Effector memory CD4-positive, alpha-beta T cell (primary cell): ENCODE data around the gene SYT8.
"Not testable (repeated sequence)": the region's sequence is repeated elsewhere in the genome, so short reads cannot be mapped to it uniquely, and the experiment has no call there.

Experiments
- DNase-seq, 3 donors: peaks; one replicate each; pipeline ENCODE4 v3.0.0-alpha.2; 2020
- H3K27ac ChIP-seq: 2 replicates; pipeline ENCODE4 v1.7.0; 2013; ENCODE audit warnings: mild to moderate bottlenecking, low read length, moderate library complexity; ENCODE audit not compliant: insufficient read depth, poor library complexity, severe bottlenecking
- H3K27me3 ChIP-seq: replicated peaks from 2 replicates; pipeline ENCODE4 v1.7.0; 2013; ENCODE audit warnings: mild to moderate bottlenecking, low read length; ENCODE audit not compliant: insufficient read depth, control insufficient read depth, poor library complexity, severe bottlenecking
- H3K36me3 ChIP-seq: 2 replicates; pipeline ENCODE4 v1.7.0; 2013; ENCODE audit warnings: mild to moderate bottlenecking, low read length, moderate library complexity; ENCODE audit not compliant: control insufficient read depth, insufficient read depth
- H3K4me1 ChIP-seq: 2 replicates; pipeline ENCODE4 v1.7.0; 2013; ENCODE audit warnings: low read length, mild to moderate bottlenecking; ENCODE audit not compliant: control insufficient read depth, insufficient read depth, poor library complexity, severe bottlenecking
- H3K4me3 ChIP-seq: 2 replicates; pipeline ENCODE4 v1.7.0; 2013; ENCODE audit warnings: low read length, low read depth, mild to moderate bottlenecking; ENCODE audit not compliant: insufficient read depth, poor library complexity, severe bottlenecking
- H3K9me3 ChIP-seq: 2 replicates; pipeline ENCODE4 v1.7.0; 2013; ENCODE audit warnings: mild to moderate bottlenecking, low read length, moderate library complexity; ENCODE audit not compliant: control insufficient read depth

SYT8 gene

DNA sequence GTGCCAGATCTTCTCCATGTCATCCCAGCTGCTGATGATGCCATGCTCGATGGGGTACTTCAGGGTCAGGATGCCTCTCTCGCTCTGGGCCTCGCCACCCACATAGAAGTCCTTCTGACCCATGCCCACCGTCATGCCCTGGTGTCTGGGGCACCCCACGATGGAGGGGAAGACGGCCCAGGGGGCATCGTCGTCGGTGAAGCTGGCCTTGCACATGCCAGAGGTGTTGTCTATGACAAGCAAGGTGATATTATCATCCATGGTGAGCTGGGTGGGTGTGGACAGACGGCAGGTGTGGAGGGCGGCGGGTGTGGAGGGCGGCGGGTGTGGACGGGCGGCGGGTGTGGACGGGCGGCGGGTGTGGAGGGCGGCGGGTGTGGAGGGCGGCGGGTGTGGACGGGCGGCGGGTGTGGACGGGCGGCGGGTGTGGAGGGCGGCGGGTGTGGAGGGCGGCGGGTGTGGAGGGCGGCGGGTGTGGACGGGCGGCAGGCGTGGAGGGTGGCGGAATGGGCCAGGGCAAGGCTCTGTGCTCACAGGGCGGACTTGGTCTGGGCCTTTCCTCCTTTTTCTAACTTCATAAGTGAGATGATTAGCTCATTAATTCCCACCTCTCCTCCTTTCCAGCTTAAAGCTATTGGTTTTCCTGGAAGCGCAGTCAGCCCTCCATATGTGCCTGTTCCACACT lies 30.8 kb upstream of the SYT8 start:
- H3K4me1 ChIP-seq, H3K27ac ChIP-seq, H3K9me3 ChIP-seq, DNase-seq, H3K27me3 ChIP-seq, H3K36me3 ChIP-seq, H3K4me3 ChIP-seq: not testable (repeated sequence)

GRCh38 chr11:1805525-1805924 lies 29.3 kb upstream of the SYT8 start:
- no peak for DNase-seq
- no peaks in the 10 kb centered on the region for H3K27me3 ChIP-seq
- H3K9me3 ChIP-seq = no peaks in the 10 kb centered on the region
- no peak overlapping the region for H3K27ac ChIP-seq
- no peak overlapping the region for H3K4me3 ChIP-seq
- H3K36me3 ChIP-seq = no peaks in the 10 kb centered on the region
- no peaks in the 10 kb centered on the region for H3K4me1 ChIP-seq

DNA sequence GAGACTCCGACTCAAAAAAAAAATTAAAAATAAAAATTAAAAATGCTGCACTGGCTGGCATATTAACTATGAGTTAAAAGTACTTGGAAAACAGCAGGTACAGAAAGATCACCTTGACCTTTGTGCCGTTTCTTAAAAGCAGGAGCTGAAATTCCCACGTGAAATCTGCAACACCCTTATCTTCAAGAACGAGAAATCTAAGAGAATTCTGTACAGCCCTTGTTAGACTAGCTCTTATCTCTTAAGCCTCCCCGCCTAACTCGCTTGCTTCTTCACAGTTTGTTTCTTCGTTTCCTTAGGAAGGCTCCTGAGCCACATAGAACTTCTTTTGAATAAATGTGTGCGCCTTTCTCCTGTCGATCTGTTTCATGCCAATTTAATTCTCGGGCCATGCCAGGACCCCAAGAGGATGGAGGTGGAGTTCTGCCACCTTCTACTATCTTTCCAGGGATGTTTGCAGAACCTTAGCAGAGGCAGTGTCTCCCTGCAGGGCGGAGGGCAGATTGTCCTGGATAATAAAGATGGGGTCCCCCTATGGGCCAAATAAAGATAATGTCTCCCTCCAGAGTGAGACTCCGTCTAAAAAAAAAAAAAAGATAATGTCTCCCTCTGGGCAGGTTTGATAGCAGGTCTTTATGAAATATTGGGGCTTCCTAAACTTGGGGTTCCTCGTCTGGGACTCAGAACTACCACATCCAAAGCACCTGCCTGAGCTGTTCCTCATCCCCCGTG lies 27.4 kb upstream of the SYT8 start:
- no peak overlapping the region for H3K4me3 ChIP-seq
- H3K27me3 ChIP-seq = no peaks in the 10 kb centered on the region
- no peak overlapping the region for H3K27ac ChIP-seq
- H3K4me1 ChIP-seq = no peaks in the 10 kb centered on the region
- H3K36me3 ChIP-seq = no peaks in the 10 kb centered on the region
- no peak for DNase-seq
- H3K9me3 ChIP-seq = no peaks in the 10 kb centered on the region

GRCh38 chr11:1810761-1811160 lies 24.0 kb upstream of the SYT8 start:
- no peak overlapping the region for H3K27ac ChIP-seq
- no peaks in the 10 kb centered on the region for H3K4me1 ChIP-seq
- H3K36me3 ChIP-seq = no peaks in the 10 kb centered on the region
- no peak for DNase-seq
- H3K27me3 ChIP-seq = no peaks in the 10 kb centered on the region
- H3K4me3 ChIP-seq = no peak overlapping the region
- no peaks in the 10 kb centered on the region for H3K9me3 ChIP-seq

GRCh38 chr11:1812274-1812673 lies 22.5 kb upstream of the SYT8 start:
- Histone ChIP-seq H3K4me1 (no peaks in the 10 kb centered on the region), H3K9me3 (no peaks in the 10 kb centered on the region), H3K36me3 (no peaks in the 10 kb centered on the region), H3K27ac (no peak overlapping the region), H3K4me3 (no peak overlapping the region), H3K27me3 (no peaks in the 10 kb centered on the region)
- no peak for DNase-seq

DNA sequence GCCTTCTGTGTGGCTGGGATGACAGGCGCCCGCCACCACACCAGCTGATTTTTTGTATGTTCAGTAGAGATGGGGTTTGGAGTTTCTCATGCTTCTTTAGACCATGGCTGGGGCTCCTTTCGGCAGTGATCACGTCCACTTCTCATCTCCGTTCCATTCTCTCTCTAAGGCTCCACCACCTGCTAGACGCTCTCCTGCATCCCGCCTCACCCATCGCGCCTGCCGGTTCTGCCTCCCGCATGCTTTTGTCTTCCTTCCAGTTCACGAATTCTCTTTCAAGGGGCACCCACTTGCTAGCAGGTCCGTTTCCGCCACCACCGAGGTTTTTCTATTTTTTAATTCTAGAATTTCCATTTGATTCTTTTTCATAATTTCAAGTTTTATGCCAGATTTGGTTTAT lies 22.0 kb upstream of the SYT8 start:
- H3K9me3 ChIP-seq = no peaks in the 10 kb centered on the region
- no peaks in the 10 kb centered on the region for H3K4me1 ChIP-seq
- H3K27ac ChIP-seq = no peak overlapping the region
- no peaks in the 10 kb centered on the region for H3K27me3 ChIP-seq
- H3K4me3 ChIP-seq = no peak overlapping the region
- DNase-seq = no peak
- no peaks in the 10 kb centered on the region for H3K36me3 ChIP-seq

DNA sequence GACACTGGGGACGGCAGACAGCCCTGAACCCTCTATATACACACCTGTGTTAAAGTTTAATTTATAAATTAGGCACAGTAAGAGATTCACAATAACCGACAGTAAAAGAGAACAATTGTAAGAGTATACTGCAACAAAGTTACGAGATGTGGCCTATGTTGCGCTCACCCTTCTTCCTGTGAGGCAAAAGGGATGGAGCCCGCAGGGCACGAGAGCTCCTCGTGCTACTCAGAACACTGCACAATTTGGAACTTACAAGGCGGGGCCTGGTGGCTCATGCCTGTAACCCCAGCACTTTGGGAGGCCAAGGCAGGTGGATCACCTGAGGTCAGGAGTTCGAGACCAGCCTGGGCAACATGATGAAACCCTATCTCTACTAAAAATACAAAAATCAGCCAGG lies 21.4 kb upstream of the SYT8 start:
- H3K9me3 ChIP-seq, H3K36me3 ChIP-seq, H3K27ac ChIP-seq, H3K27me3 ChIP-seq, DNase-seq, H3K4me1 ChIP-seq, H3K4me3 ChIP-seq: not testable (repeated sequence)

GRCh38 chr11:1814691-1815090 lies 20.1 kb upstream of the SYT8 start:
- H3K27me3 ChIP-seq = no peaks in the 10 kb centered on the region
- no peaks in the 10 kb centered on the region for H3K36me3 ChIP-seq
- no peak overlapping the region for H3K4me3 ChIP-seq
- H3K9me3 ChIP-seq = no peaks in the 10 kb centered on the region
- no peak for DNase-seq
- H3K27ac ChIP-seq = no peak overlapping the region
- no peaks in the 10 kb centered on the region for H3K4me1 ChIP-seq

DNA sequence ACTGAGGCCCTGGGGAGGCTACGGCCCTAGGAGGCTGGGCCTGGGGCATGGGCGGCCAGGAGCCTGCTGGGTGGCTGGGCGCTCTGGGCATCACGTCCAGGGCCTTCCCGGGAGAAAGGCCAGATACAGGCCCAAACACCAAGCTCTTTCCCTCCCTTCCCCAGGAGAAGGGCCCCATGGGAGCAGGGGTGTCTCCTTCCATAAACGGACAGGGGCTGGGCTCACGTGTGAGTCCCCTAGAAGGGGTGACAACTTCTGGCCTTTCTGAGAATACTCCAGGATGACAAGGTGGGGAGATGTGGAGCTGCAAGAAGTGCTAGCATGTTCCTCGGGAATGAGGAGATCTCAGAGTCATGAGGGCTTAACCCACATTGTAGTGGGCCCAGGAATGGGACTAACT lies 19.5 kb upstream of the SYT8 start:
- Histone ChIP-seq H3K9me3 (no peaks in the 10 kb centered on the region), H3K4me1 (no peaks in the 10 kb centered on the region), H3K36me3 (no peaks in the 10 kb centered on the region), H3K27ac (no peak overlapping the region), H3K4me3 (no peak overlapping the region), H3K27me3 (no peaks in the 10 kb centered on the region)
- no peak for DNase-seq

DNA sequence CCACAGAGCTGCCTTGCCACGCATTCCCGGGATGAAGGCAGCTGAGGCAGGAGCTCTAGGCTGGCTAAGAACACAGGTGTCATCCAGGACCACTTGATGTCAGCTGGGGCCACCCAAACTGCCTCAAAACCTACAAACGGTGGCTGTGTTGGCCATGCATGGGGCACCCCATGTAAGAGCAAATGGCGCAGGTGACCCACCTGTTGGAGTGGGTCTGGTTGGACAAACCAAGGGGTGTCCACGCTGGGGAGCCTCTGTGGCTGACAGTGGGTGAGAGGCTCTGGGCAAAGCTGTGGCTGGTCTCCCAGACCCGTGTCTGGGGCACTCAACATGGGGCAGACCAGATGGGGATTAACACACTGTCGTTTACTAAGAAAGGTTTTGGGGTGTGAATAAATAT lies 19.0 kb upstream of the SYT8 start:
- Histone ChIP-seq H3K27ac (no peak overlapping the region), H3K9me3 (no peaks in the 10 kb centered on the region), H3K4me3 (no peak overlapping the region), H3K27me3 (no peaks in the 10 kb centered on the region), H3K4me1 (no peaks in the 10 kb centered on the region), H3K36me3 (no peaks in the 10 kb centered on the region)
- DNase-seq = no peak
